Right cardiac atrium (tissue), 5 donors: ENCODE results near the gene THBS1. TPM values are rescaled to one million over a fixed set of nuclear protein-coding genes. Genes with fewer than 3 reads are reported as not detected.

Experiments used
- polyA plus RNA-seq: library from polyadenylated mRNA; stranded (reverse); fragments of 200-250 nt; gene quantifications from one replicate; pipeline ENCODE4 v1.2.3, GENCODE V29; 2013
- total RNA-seq, 4 donors: library from RNA; stranded (reverse); fragmentation: NEBNext Ultra II Directional; extraction: Animal tissue kit (Norgen Biotek cat#: 25700); gene quantifications; one replicate each; pipeline ENCODE4 v1.2.1, GENCODE V29; 2021
- donor health status: healthy with polysubstance abuse.
- donor health status: DM: no; HTN: yes; CAD: no.
- donor health status: DM: no; HTN: no; CAD: no.
- donor health status: DM: no; HTN: yes; CAD: no; lungs with severe emphysema.
- donor health status: DM: yes; HTN: yes; CAD: no.

The THBS1 gene
- total and polyA plus RNA-seq, 5 donors, result 31.3 to 462 (median 38.8) TPM

Other genes starting within 250 kb of the THBS1 start
- under 1 TPM; 0.25 to 0.53 (median 0.41) TPM for gene FSIP1, start 201.8 kb downstream of the THBS1 start, total RNA-seq
- gene FSIP1, start 201.8 kb downstream of the THBS1 start, polyA plus RNA-seq, result 0.16 TPM